DMS 273 (cell line): ENCODE results near the gene ZMIZ1.

ENCODE experiments used
- DNase-seq: peaks from one replicate; lab custom pipeline; 2025; ENCODE audit not compliant: unreplicated experiment; lab: John Stamatoyannopoulos, UW

The ZMIZ1 gene

GRCh38 chr10:79314761-79315601 is 246.2 kb downstream of the ZMIZ1 start:
- DNase-seq = peak; percentile 56

GRCh38 chr10:79315602-79315920 is 246.8 kb downstream of the ZMIZ1 start:
- DNase-seq = no peak

GRCh38 chr10:79316671-79317431 is 248.1 kb downstream of the ZMIZ1 start:
- DNase-seq = peak; percentile 30

- DNase-seq = no peak
These were observed 249.6 kb downstream of the ZMIZ1 start for GRCh38 chr10:79318369-79318768.

GRCh38 chr10:79319115-79319771 is 250.5 kb downstream of the ZMIZ1 start:
- DNase-seq = peak; percentile 21

- DNase-seq = no peak
These were observed 251.6 kb downstream of the ZMIZ1 start for GRCh38 chr10:79320316-79320715.

GRCh38 chr10:79320820-79321493 is 252.2 kb downstream of the ZMIZ1 start:
- no peak for DNase-seq

GRCh38 chr10:79321494-79321882 is 252.7 kb downstream of the ZMIZ1 start:
- no peak for DNase-seq

- DNase-seq = no peak
These were observed 253.2 kb downstream of the ZMIZ1 start for GRCh38 chr10:79321951-79322350.

GRCh38 chr10:79322616-79323543 is 254.1 kb downstream of the ZMIZ1 start:
- no peak for DNase-seq

- DNase-seq = no peak
These were observed 254.8 kb downstream of the ZMIZ1 start for GRCh38 chr10:79323602-79324001.

- no peak for DNase-seq
These were observed 255.4 kb downstream of the ZMIZ1 start for GRCh38 chr10:79324032-79324695.

- no peak for DNase-seq
These were observed 257.8 kb downstream of the ZMIZ1 start for GRCh38 chr10:79326361-79327089.

- no peak for DNase-seq
These were observed 258.3 kb downstream of the ZMIZ1 start for GRCh38 chr10:79327090-79327457.

GRCh38 chr10:79328147-79328701 is 259.5 kb downstream of the ZMIZ1 start:
- DNase-seq = no peak

- DNase-seq = no peak
These were observed 260.2 kb downstream of the ZMIZ1 start for GRCh38 chr10:79328737-79329504.

GRCh38 chr10:79329529-79329928 is 260.8 kb downstream of the ZMIZ1 start:
- DNase-seq = no peak

- DNase-seq = no peak
These were observed 262.5 kb downstream of the ZMIZ1 start for GRCh38 chr10:79331226-79331625.
